Measurements from ENCODE around the gene COL1A2. TPM values are rescaled to one million over a fixed set of nuclear protein-coding genes. Genes with fewer than 3 reads are reported as not detected.
A peak's percentile ranks its signal among the peaks of the same experiment; 100 is the strongest.

The COL1A2 gene
- total and polyA plus RNA-seq, 2 donors from 2014 or later: 51.4 to 149 TPM

DNA sequence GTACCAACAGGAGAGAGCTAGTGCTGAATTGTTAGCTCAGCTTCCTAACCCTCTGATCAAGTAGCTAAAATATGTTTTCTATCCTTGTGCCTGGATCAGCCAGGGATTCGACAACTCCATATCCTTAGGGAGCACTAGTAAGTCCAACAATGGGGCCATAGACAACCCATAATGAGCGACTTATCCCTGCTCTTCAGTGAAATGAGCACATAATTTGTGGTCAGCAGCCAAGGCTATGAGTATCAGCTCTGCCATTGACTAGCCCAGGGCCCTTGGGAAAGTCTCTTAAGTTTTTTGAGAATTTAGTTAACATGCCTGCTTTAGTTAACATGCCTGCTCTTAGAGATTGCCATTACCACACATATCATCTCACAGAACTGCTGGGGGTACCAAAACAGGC lies 39.3 kb downstream of the COL1A2 start:
- Histone ChIP-seq H3K9ac (ENCODE audit: low read length in 3 of 3) (no peak overlapping the region), H3K27me3 (ENCODE audit: control insufficient read depth, insufficient read depth, low read length) (no peaks in the 10 kb centered on the region), H3K27ac (ENCODE audit: low read depth in 2 of 2, low read length in 2 of 2) (no peak overlapping the region), H3K4me3 (ENCODE audit: low read length in 3 of 3) (no peak overlapping the region), H3K9me3 (ENCODE audit: control insufficient read depth in 2 of 3, insufficient read depth in 1 of 3, low read length in 3 of 3) (no peaks in the 10 kb centered on the region), H3K4me1 (ENCODE audit: control insufficient read depth in 2 of 3, insufficient read depth in 2 of 3, low read depth in 1 of 3, low read length in 3 of 3) (no peaks in the 10 kb centered on the region), H3K36me3 (ENCODE audit: control insufficient read depth in 2 of 3, insufficient read depth in 3 of 3, low read length in 3 of 3) (no peaks in the 10 kb centered on the region)
- TF ChIP-seq, protein P1, sequence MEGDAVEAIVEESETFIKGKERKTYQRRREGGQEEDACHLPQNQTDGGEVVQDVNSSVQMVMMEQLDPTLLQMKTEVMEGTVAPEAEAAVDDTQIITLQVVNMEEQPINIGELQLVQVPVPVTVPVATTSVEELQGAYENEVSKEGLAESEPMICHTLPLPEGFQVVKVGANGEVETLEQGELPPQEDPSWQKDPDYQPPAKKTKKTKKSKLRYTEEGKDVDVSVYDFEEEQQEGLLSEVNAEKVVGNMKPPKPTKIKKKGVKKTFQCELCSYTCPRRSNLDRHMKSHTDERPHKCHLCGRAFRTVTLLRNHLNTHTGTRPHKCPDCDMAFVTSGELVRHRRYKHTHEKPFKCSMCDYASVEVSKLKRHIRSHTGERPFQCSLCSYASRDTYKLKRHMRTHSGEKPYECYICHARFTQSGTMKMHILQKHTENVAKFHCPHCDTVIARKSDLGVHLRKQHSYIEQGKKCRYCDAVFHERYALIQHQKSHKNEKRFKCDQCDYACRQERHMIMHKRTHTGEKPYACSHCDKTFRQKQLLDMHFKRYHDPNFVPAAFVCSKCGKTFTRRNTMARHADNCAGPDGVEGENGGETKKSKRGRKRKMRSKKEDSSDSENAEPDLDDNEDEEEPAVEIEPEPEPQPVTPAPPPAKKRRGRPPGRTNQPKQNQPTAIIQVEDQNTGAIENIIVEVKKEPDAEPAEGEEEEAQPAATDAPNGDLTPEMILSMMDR (IDR thresholded peaks at IDR 0.05; ENCODE audit: borderline replicate concordance, extremely low read depth, insufficient read depth): no peak
- intact Hi-C loops (cut with DNase I): no loop called here
- no peak for FAIRE-seq
- DNase-seq: no peak

GRCh38 chr7:94436018-94436604 lies 41.4 kb downstream of the COL1A2 start:
- Histone ChIP-seq H3K27ac (ENCODE audit: low read depth in 2 of 2, low read length in 2 of 2) (no peak overlapping the region), H3K9ac (ENCODE audit: low read length in 3 of 3) (no peak overlapping the region), H3K27me3 (ENCODE audit: control insufficient read depth, insufficient read depth, low read length) (no peaks in the 10 kb centered on the region), H3K36me3 (ENCODE audit: control insufficient read depth in 2 of 3, insufficient read depth in 3 of 3, low read length in 3 of 3) (no peaks in the 10 kb centered on the region), H3K4me3 (ENCODE audit: low read length in 3 of 3) (no peak overlapping the region), H3K4me1 (ENCODE audit: control insufficient read depth in 2 of 3, insufficient read depth in 2 of 3, low read depth in 1 of 3, low read length in 3 of 3) (no peaks in the 10 kb centered on the region), H3K9me3 (ENCODE audit: control insufficient read depth in 2 of 3, insufficient read depth in 1 of 3, low read length in 3 of 3) (no peaks in the 10 kb centered on the region)
- FAIRE-seq: peak; percentile 91
- peak in 4 of 5 donors; percentile 52 to 89 (median 74) for DNase-seq
- intact Hi-C loops (cut with DNase I): loop anchor here (5.0 kb wide), 1 partner anchor 149 kb away; no protein-coding TSS in a partner anchor
- TF ChIP-seq, protein P1 (IDR thresholded peaks at IDR 0.05; ENCODE audit: borderline replicate concordance, extremely low read depth, insufficient read depth): peak; percentile 78

- TF ChIP-seq, protein P1 (IDR thresholded peaks at IDR 0.05; ENCODE audit: borderline replicate concordance, extremely low read depth, insufficient read depth): no peak
- Histone ChIP-seq H3K9ac (ENCODE audit: low read length in 3 of 3) (no peak overlapping the region), H3K27ac (ENCODE audit: low read depth in 2 of 2, low read length in 2 of 2) (no peak overlapping the region), H3K27me3 (ENCODE audit: control insufficient read depth, insufficient read depth, low read length) (no peaks in the 10 kb centered on the region), H3K9me3 (ENCODE audit: control insufficient read depth in 2 of 3, insufficient read depth in 1 of 3, low read length in 3 of 3) (no peaks in the 10 kb centered on the region), H3K4me1 (ENCODE audit: control insufficient read depth in 2 of 3, insufficient read depth in 2 of 3, low read depth in 1 of 3, low read length in 3 of 3) (no peaks in the 10 kb centered on the region), H3K4me3 (ENCODE audit: low read length in 3 of 3) (no peak overlapping the region), H3K36me3 (ENCODE audit: control insufficient read depth in 2 of 3, insufficient read depth in 3 of 3, low read length in 3 of 3) (no peaks in the 10 kb centered on the region)
- intact Hi-C loops (cut with DNase I): loop anchor here (5.0 kb wide), 1 partner anchor 149 kb away; no protein-coding TSS in a partner anchor
- FAIRE-seq: no peak
- DNase-seq: no peak
Measured at GRCh38 chr7:94436700-94437099, 42.0 kb downstream of the COL1A2 start.

Data from kidney (tissue), 14 donors.